NCI-H510A (cell line): Measurements from ENCODE around the gene CUBN.

Source experiments
- DNase-seq: peaks from one replicate; lab custom pipeline; 2025; lab: John Stamatoyannopoulos, UW

Gene CUBN

GRCh38 chr10:16987976-16988610, 141.5 kb downstream of the CUBN start:
- DNase-seq = no peak

- no peak for DNase-seq
Measured at GRCh38 chr10:16987206-16987621, 142.4 kb downstream of the CUBN start.

GRCh38 chr10:16986406-16987205, 143.0 kb downstream of the CUBN start:
- no peak for DNase-seq

GRCh38 chr10:16986082-16986405, 143.6 kb downstream of the CUBN start:
- DNase-seq = no peak

- DNase-seq = no peak
Measured at GRCh38 chr10:16984242-16984641, 145.4 kb downstream of the CUBN start.

- DNase-seq = no peak
Measured at GRCh38 chr10:16976803-16977202, 152.8 kb downstream of the CUBN start.

- no peak for DNase-seq
Measured at GRCh38 chr10:16975188-16975587, 154.4 kb downstream of the CUBN start.

- DNase-seq = no peak
Measured at GRCh38 chr10:16968416-16969041, 161.1 kb downstream of the CUBN start.

- DNase-seq = no peak
Measured at GRCh38 chr10:16967866-16968415, 161.7 kb downstream of the CUBN start.

GRCh38 chr10:16966991-16967865, 162.4 kb downstream of the CUBN start:
- DNase-seq = no peak

GRCh38 chr10:16965740-16966447, 163.7 kb downstream of the CUBN start:
- DNase-seq = no peak

GRCh38 chr10:16965344-16965616, 164.3 kb downstream of the CUBN start:
- no peak for DNase-seq

GRCh38 chr10:16964576-16965343, 164.9 kb downstream of the CUBN start:
- no peak for DNase-seq

- no peak for DNase-seq
Measured at GRCh38 chr10:16960551-16960950, 169.1 kb downstream of the CUBN start.

- no peak for DNase-seq
Measured at GRCh38 chr10:16957038-16957437, 172.6 kb downstream of the CUBN start.

- no peak for DNase-seq
Measured at GRCh38 chr10:16954280-16955030, 175.2 kb downstream of the CUBN start.

GRCh38 chr10:16953270-16953669, 176.3 kb downstream of the CUBN start:
- DNase-seq = no peak

- DNase-seq = no peak
Measured at GRCh38 chr10:16952610-16953009, 177.0 kb downstream of the CUBN start.

- DNase-seq = no peak
Measured at GRCh38 chr10:16952080-16952479, 177.5 kb downstream of the CUBN start.
